IMR-90 (cell line): ENCODE measurements around the gene NGEF. TPM values are rescaled to one million over a fixed set of nuclear protein-coding genes. Genes with fewer than 3 reads are reported as not detected.

Experiments
- ATAC-seq: fragments of 200-7000 bp; cut with Tn5 transposase; 2 replicates; pipeline ENCODE4 v1.9.1; 2020; ENCODE audit warnings: low read depth, mild to moderate bottlenecking, moderate library complexity
- BruUV-seq: library from RNA; stranded (reverse); fragments of 400-500 nt; replicated peaks from 2 replicates; lab custom pipeline; 2021; lab: Mats Ljungman, UMichigan
- CTCF ChIA-PET: fragments of 300-600 bp; formaldehyde crosslinking; extraction: SDS; loops from one replicate; lab custom pipeline; 2021; ENCODE audit warnings: antibody characterized with exemption; lab: Yijun Ruan, JAX
- POLR2A ChIA-PET: fragments of 300-600 bp; sonication (Branson Sonifier 250); formaldehyde crosslinking; loops from one replicate; lab custom pipeline; 2022; ENCODE audit warnings: antibody characterized with exemption; ENCODE audit not compliant: unreplicated experiment; lab: Charles Lee
- DNase-seq: peaks from one replicate; pipeline ENCODE4 v3.0.0; 2013
- H2AFZ ChIP-seq: replicated peaks from 2 replicates; pipeline ENCODE3; 2013; ENCODE audit warnings: low read length, mild to moderate bottlenecking; ENCODE audit not compliant: poor library complexity
- H2AK5ac ChIP-seq: 2 replicates; pipeline ENCODE4 v1.6.1; 2013; ENCODE audit warnings: low read depth, low read length, inconsistent platforms
- H2AK9ac ChIP-seq: replicated peaks from 2 replicates; pipeline ENCODE3; 2013; ENCODE audit warnings: mild to moderate bottlenecking, low read depth, low read length, moderate library complexity; ENCODE audit not compliant: poor library complexity
- H2BK120ac ChIP-seq: 2 replicates; pipeline ENCODE4 v1.6.1; 2013; ENCODE audit warnings: low read depth, low read length, inconsistent platforms
- H2BK15ac ChIP-seq: 3 replicates; pipeline ENCODE4 v1.6.1; 2013; ENCODE audit warnings: low read depth, low read length, inconsistent platforms
- H2BK20ac ChIP-seq: 2 replicates; pipeline ENCODE4 v1.6.1; 2013; ENCODE audit warnings: low read depth, mild to moderate bottlenecking, inconsistent platforms, low read length, moderate library complexity
- H2BK5ac ChIP-seq: 2 replicates; pipeline ENCODE4 v1.6.1; 2013; ENCODE audit warnings: mild to moderate bottlenecking, low read depth, low read length, inconsistent platforms; ENCODE audit not compliant: poor library complexity, severe bottlenecking
- H3K14ac ChIP-seq: replicated peaks from 2 replicates; pipeline ENCODE4 v1.6.1; 2013; ENCODE audit warnings: low read depth, low read length, inconsistent platforms
- H3K18ac ChIP-seq: 2 replicates; pipeline ENCODE4 v1.6.1; 2013; ENCODE audit warnings: low read depth, low read length, control low read depth
- H3K23ac ChIP-seq: 2 replicates; pipeline ENCODE4 v1.6.1; 2013; ENCODE audit warnings: low read depth, low read length, inconsistent platforms
- H3K27ac ChIP-seq: 2 replicates; pipeline ENCODE4 v1.5.1; 2013; ENCODE audit warnings: mild to moderate bottlenecking, control low read depth, low read length; ENCODE audit not compliant: insufficient read depth
- H3K27me3 ChIP-seq: 2 replicates; pipeline ENCODE4 v1.6.1; 2013; ENCODE audit warnings: low read length; ENCODE audit not compliant: control insufficient read depth, insufficient read depth
- H3K36me3 ChIP-seq: 2 replicates; pipeline ENCODE4 v1.6.1; 2013; ENCODE audit warnings: low read length, mixed read lengths; ENCODE audit not compliant: control insufficient read depth, insufficient read depth
- H3K4ac ChIP-seq: 2 replicates; pipeline ENCODE4 v1.6.1; 2013; ENCODE audit warnings: low read depth, low read length, inconsistent platforms
- H3K4me1 ChIP-seq: 2 replicates; pipeline ENCODE4 v1.6.1; 2013; ENCODE audit warnings: low read length, mixed read lengths; ENCODE audit not compliant: control insufficient read depth, insufficient read depth
- H3K4me2 ChIP-seq: 2 replicates; pipeline ENCODE4 v1.6.1; 2013; ENCODE audit warnings: low read depth, mild to moderate bottlenecking, control low read depth, low read length, moderate library complexity
- H3K4me3 ChIP-seq: 2 replicates; pipeline ENCODE4 v1.5.1; 2013; ENCODE audit warnings: low read depth, mild to moderate bottlenecking, control low read depth, low read length, moderate library complexity; ENCODE audit not compliant: insufficient read depth
- H3K56ac ChIP-seq: 2 replicates; pipeline ENCODE4 v1.6.1; 2013; ENCODE audit warnings: low read length, inconsistent platforms; ENCODE audit not compliant: insufficient read depth; ENCODE audit errors: extremely low read depth
- H3K79me1 ChIP-seq, 2 experiments: 2 replicates each; pipeline ENCODE4 v1.6.1; 2013; ENCODE audit warnings: low read length in 2 of 2, inconsistent platforms in 1 of 2, low read depth in 1 of 2
- H3K9ac ChIP-seq: 2 replicates; pipeline ENCODE4 v1.6.1; 2013; ENCODE audit warnings: low read depth, low read length, control low read depth
- H3K9me1 ChIP-seq: 2 replicates; pipeline ENCODE4 v1.6.1; 2013; ENCODE audit warnings: low read length, inconsistent platforms; ENCODE audit not compliant: insufficient read depth
- H3K9me3 ChIP-seq: 2 replicates; pipeline ENCODE4 v1.6.1; 2013; ENCODE audit warnings: low read length; ENCODE audit not compliant: control insufficient read depth, insufficient read depth
- H4K20me1 ChIP-seq: 2 replicates; pipeline ENCODE4 v1.6.1; 2013; ENCODE audit warnings: low read length, inconsistent platforms; ENCODE audit not compliant: insufficient read depth
- H4K5ac ChIP-seq: 2 replicates; pipeline ENCODE4 v1.6.1; 2013; ENCODE audit warnings: mild to moderate bottlenecking, low read depth, low read length, control low read depth
- H4K8ac ChIP-seq, 2 experiments: 2 replicates each; pipeline ENCODE4 v1.6.1; 2013; ENCODE audit warnings: low read depth in 2 of 2, low read length in 2 of 2, control low read depth in 1 of 2, inconsistent platforms in 1 of 2
- H4K91ac ChIP-seq: 2 replicates; pipeline ENCODE4 v1.6.1; 2013; ENCODE audit warnings: low read depth, low read length, inconsistent platforms; ENCODE audit not compliant: insufficient read depth
- BHLHE40 ChIP-seq: fragments of 150-350 bp; IDR thresholded peaks from 2 replicates; pipeline ENCODE4 v1.6.1; 2016; ENCODE audit warnings: mild to moderate bottlenecking, low read depth, low read length
- CEBPB ChIP-seq: IDR thresholded peaks from 2 replicates; pipeline ENCODE4 v1.6.1; 2012; ENCODE audit warnings: low read depth, low read length, improper control_type of control experiment
- CHD1 ChIP-seq: IDR thresholded peaks from 2 replicates; pipeline ENCODE4 v1.6.1; 2012; ENCODE audit warnings: low read depth, low read length, improper control_type of control experiment
- CTCF ChIP-seq: conservative IDR thresholded peaks from 2 replicates; pipeline ENCODE4 v1.5.1; 2012; ENCODE audit warnings: mild to moderate bottlenecking, low read depth, low read length, improper control_type of control experiment
- ELK1 ChIP-seq: fragments of 150-350 bp; IDR thresholded peaks from 2 replicates; pipeline ENCODE4 v1.6.1; 2016; ENCODE audit warnings: low read depth, mild to moderate bottlenecking, low read length, moderate library complexity, borderline replicate concordance
- FOS ChIP-seq: fragments of 150-350 bp; IDR thresholded peaks from 2 replicates; pipeline ENCODE4 v1.6.1; 2016; ENCODE audit warnings: low read depth, low read length
- MAFK ChIP-seq: IDR thresholded peaks from 2 replicates; pipeline ENCODE4 v1.6.1; 2012; ENCODE audit warnings: low read depth, low read length, improper control_type of control experiment
- MAZ ChIP-seq: IDR thresholded peaks from 2 replicates; pipeline ENCODE4 v1.6.1; 2012; ENCODE audit warnings: low read depth, mild to moderate bottlenecking, low read length, improper control_type of control experiment, moderate library complexity, borderline replicate concordance
- MXI1 ChIP-seq: IDR thresholded peaks from 2 replicates; pipeline ENCODE4 v1.6.1; 2012; ENCODE audit warnings: low read depth, mild to moderate bottlenecking, low read length, moderate library complexity, borderline replicate concordance
- NFE2L2 ChIP-seq: fragments of 150-350 bp; IDR thresholded peaks from 2 replicates; pipeline ENCODE4 v1.6.1; 2016; ENCODE audit warnings: low read depth, mild to moderate bottlenecking, low read length
- POLR2A ChIP-seq: IDR thresholded peaks from 2 replicates; pipeline ENCODE4 v1.6.1; 2012; ENCODE audit warnings: mild to moderate bottlenecking, low read depth, low read length
- RAD21 ChIP-seq: IDR thresholded peaks from 2 replicates; pipeline ENCODE4 v1.6.1; 2012; ENCODE audit warnings: low read length, improper control_type of control experiment
- RCOR1 ChIP-seq: IDR thresholded peaks from 2 replicates; pipeline ENCODE4 v1.6.1; 2012; ENCODE audit warnings: mild to moderate bottlenecking, low read length, improper control_type of control experiment; ENCODE audit not compliant: insufficient replicate concordance
- RFX5 ChIP-seq: IDR thresholded peaks from 2 replicates; pipeline ENCODE4 v1.8.0; 2012; ENCODE audit warnings: low read depth, mild to moderate bottlenecking, low read length, moderate library complexity
- SMC3 ChIP-seq: fragments of 150-350 bp; IDR thresholded peaks from 2 replicates; pipeline ENCODE4 v1.6.1; 2016; ENCODE audit warnings: low read depth, mild to moderate bottlenecking, antibody characterized with exemption, low read length, moderate library complexity
- USF2 ChIP-seq: fragments of 150-350 bp; IDR thresholded peaks from 2 replicates; pipeline ENCODE4 v1.6.1; 2017; ENCODE audit warnings: mild to moderate bottlenecking, antibody characterized with exemption, low read length, low read depth
- WGBS, 2 experiments: methylation state at CpG; one replicate each; pipeline versions ENCODE4 v1.1.5 to v1.1.7; 2013; ENCODE audit warnings: missing lambda C conversion rate in 2 of 2; ENCODE audit not compliant: insufficient read length in 1 of 2; ENCODE audit errors: extremely low coverage in 2 of 2; 5-methylcytosine and 5-hydroxymethylcytosine counted together
- dilution Hi-C: fragments of 300-500 bp; cut with HindIII; formaldehyde crosslinking; loops from one replicate; pipeline ENCODE4 v1.14.3; 2018; ENCODE audit warnings: low sequenced_read_pairs; ENCODE audit not compliant: unreplicated experiment
- in situ Hi-C: fragments of 300-500 bp; cut with MboI; formaldehyde crosslinking; loops from 3 replicates; pipeline ENCODE4 v1.14.3; 2019; ENCODE audit warnings: low sequenced_read_pairs, inconsistent platforms, mixed read lengths
- intact Hi-C: fragments of 100-400 bp; cut with micrococcal nuclease; formaldehyde crosslinking; loops from 2 replicates; pipeline ENCODE4 v1.10.0; 2022
- polyA plus RNA-seq, 3 experiments: library from polyadenylated mRNA; depleted of rRNA; stranded (reverse); fragments of >200 nt; gene quantifications; 2 replicates each; pipeline ENCODE4 v1.2.3, GENCODE V29; 2012; ENCODE audit warnings: low replicate concordance in 1 of 3
- total RNA-seq: library from RNA; depleted of rRNA; stranded (reverse); fragments of >200 nt; gene quantifications from 2 replicates; pipeline ENCODE4 v1.2.3, GENCODE V29; 2012

The NGEF gene
- total and polyA plus RNA-seq, 2 of the 4 experiments (the other 2 are of a cell fraction): 1.1 to 1.7 TPM

GRCh38 chr2:233006648-233007047, 6.4 kb downstream of the NGEF start:
- BruUV-seq: no TSS peak
- WGBS, 2 experiments: 100% methylated on average over 2 of the region's 6 CpGs; no CpG with 5 or more reads in 1 of the 2 experiments
- dilution Hi-C loops: no loop called here

More at GRCh38 chr2:233006648-233007047, 6.4 kb downstream of the NGEF start:
- no peak overlapping the region for H2AFZ ChIP-seq
- no peaks in the 10 kb centered on the region for H3K36me3 ChIP-seq
- CTCF ChIA-PET: no interaction called here
- H3K4me2 ChIP-seq: no peak overlapping the region
- TF ChIP-seq CEBPB (no peak), CHD1 (no peak), RFX5 (no peak), MAFK (no peak), USF2 (no peak), BHLHE40 (no peak), FOS (no peak), MAZ (no peak), MXI1 (no peak), POLR2A (no peak), ELK1 (no peak), CTCF (no peak), RAD21 (no peak), SMC3 (no peak), NFE2L2 (no peak), RCOR1 (no peak)
- POLR2A ChIA-PET: no interaction called here
- H4K20me1 ChIP-seq: no peaks in the 10 kb centered on the region
- no peaks in the 10 kb centered on the region for H3K9me1 ChIP-seq
- DNase-seq (no peak), ATAC-seq (no peak)
- peaks cover 18% of the 10 kb centered on the region for H3K27me3 ChIP-seq
- intact Hi-C loops: no loop called here
- no peak overlapping the region for H2AK9ac ChIP-seq
- no peak overlapping the region for H2BK15ac ChIP-seq
- no peak overlapping the region for H2AK5ac ChIP-seq
- no peak overlapping the region for H3K23ac ChIP-seq
- H3K4me1 ChIP-seq: no peaks in the 10 kb centered on the region
- no peak overlapping the region for H3K9ac ChIP-seq
- H2BK120ac ChIP-seq: no peak overlapping the region
- H4K5ac ChIP-seq: no peak overlapping the region
- no peak overlapping the region for H3K14ac ChIP-seq
- no peaks in the 10 kb centered on the region for H3K9me3 ChIP-seq
- no peak overlapping the region for H3K4me3 ChIP-seq
- no peak overlapping the region for H3K27ac ChIP-seq
- H3K79me1 ChIP-seq: no peaks in the 10 kb centered on the region
- H3K56ac ChIP-seq: no peak overlapping the region
- H4K91ac ChIP-seq: no peak overlapping the region
- H3K18ac ChIP-seq: no peak overlapping the region
- H4K8ac ChIP-seq: no peak overlapping the region
- no peak overlapping the region for H3K4ac ChIP-seq
- H2BK5ac ChIP-seq: no peak overlapping the region
- in situ Hi-C loops: no loop called here
- no peak overlapping the region for H2BK20ac ChIP-seq
